ENCODE results near the gene FLNC.

FLNC gene

GRCh38 chr7:128893251-128894100 is 63.3 kb downstream of the FLNC start:
- no peak for TF ChIP-seq ZNF274 (IDR thresholded peaks at IDR 0.05; ENCODE audit: low read depth, low read length)
- H3K4me3 ChIP-seq (ENCODE audit: low read length), result no peak overlapping the region

- no peak for TF ChIP-seq ZNF274 (IDR thresholded peaks at IDR 0.05; ENCODE audit: low read depth, low read length)
- H3K4me3 ChIP-seq (ENCODE audit: low read length), result no peak overlapping the region
Measured at GRCh38 chr7:128894101-128894440, 63.9 kb downstream of the FLNC start.

- no peak overlapping the region for H3K4me3 ChIP-seq (ENCODE audit: low read length)
- TF ChIP-seq ZNF274 (IDR thresholded peaks at IDR 0.05; ENCODE audit: low read depth, low read length), result no peak
Measured at GRCh38 chr7:128895320-128895719, 65.1 kb downstream of the FLNC start.

GRCh38 chr7:128899392-128899791 is 69.2 kb downstream of the FLNC start:
- TF ChIP-seq ZNF274 (IDR thresholded peaks at IDR 0.05; ENCODE audit: low read depth, low read length), result no peak
- no peak overlapping the region for H3K4me3 ChIP-seq (ENCODE audit: low read length)

- TF ChIP-seq ZNF274 (IDR thresholded peaks at IDR 0.05; ENCODE audit: low read depth, low read length), result no peak
- H3K4me3 ChIP-seq (ENCODE audit: low read length), result no peak overlapping the region
Measured at GRCh38 chr7:128900237-128900636, 70.0 kb downstream of the FLNC start.

GRCh38 chr7:128902761-128903585 is 72.8 kb downstream of the FLNC start:
- no peak overlapping the region for H3K4me3 ChIP-seq (ENCODE audit: low read length)
- TF ChIP-seq ZNF274 (IDR thresholded peaks at IDR 0.05; ENCODE audit: low read depth, low read length), result no peak

- TF ChIP-seq ZNF274 (IDR thresholded peaks at IDR 0.05; ENCODE audit: low read depth, low read length), result no peak
- no peak overlapping the region for H3K4me3 ChIP-seq (ENCODE audit: low read length)
Measured at GRCh38 chr7:128903621-128904361, 73.6 kb downstream of the FLNC start.

- no peak overlapping the region for H3K4me3 ChIP-seq (ENCODE audit: low read length)
- TF ChIP-seq ZNF274 (IDR thresholded peaks at IDR 0.05; ENCODE audit: low read depth, low read length), result no peak
Measured at GRCh38 chr7:128904381-128905197, 74.4 kb downstream of the FLNC start.

- TF ChIP-seq ZNF274 (IDR thresholded peaks at IDR 0.05; ENCODE audit: low read depth, low read length), result no peak
- no peak overlapping the region for H3K4me3 ChIP-seq (ENCODE audit: low read length)
Measured at GRCh38 chr7:128906001-128906765, 76.0 kb downstream of the FLNC start.

GRCh38 chr7:128906766-128907559 is 76.8 kb downstream of the FLNC start:
- no peak for TF ChIP-seq ZNF274 (IDR thresholded peaks at IDR 0.05; ENCODE audit: low read depth, low read length)
- H3K4me3 ChIP-seq (ENCODE audit: low read length), result no peak overlapping the region

All from GM08714 (cell line).